GM10847 (cell line): ENCODE results near the gene EPG5.

Source experiments
- POLR2A ChIP-seq: IDR thresholded peaks from 2 replicates; pipeline ENCODE4 v1.6.1; 2011; ENCODE audit not compliant: insufficient read length; ENCODE audit errors: extremely low read depth

EPG5 gene

GRCh38 chr18:45900623-45901022 is 66.5 kb downstream of the EPG5 start:
- TF ChIP-seq POLR2A = no peak

GRCh38 chr18:45896991-45897390 is 70.1 kb downstream of the EPG5 start:
- TF ChIP-seq POLR2A = no peak

- no peak for TF ChIP-seq POLR2A
Observed at GRCh38 chr18:45896452-45896851, 70.7 kb downstream of the EPG5 start.

GRCh38 chr18:45895339-45895738 is 71.8 kb downstream of the EPG5 start:
- TF ChIP-seq POLR2A = no peak

- no peak for TF ChIP-seq POLR2A
Observed at GRCh38 chr18:45894818-45895217, 72.3 kb downstream of the EPG5 start.

DNA sequence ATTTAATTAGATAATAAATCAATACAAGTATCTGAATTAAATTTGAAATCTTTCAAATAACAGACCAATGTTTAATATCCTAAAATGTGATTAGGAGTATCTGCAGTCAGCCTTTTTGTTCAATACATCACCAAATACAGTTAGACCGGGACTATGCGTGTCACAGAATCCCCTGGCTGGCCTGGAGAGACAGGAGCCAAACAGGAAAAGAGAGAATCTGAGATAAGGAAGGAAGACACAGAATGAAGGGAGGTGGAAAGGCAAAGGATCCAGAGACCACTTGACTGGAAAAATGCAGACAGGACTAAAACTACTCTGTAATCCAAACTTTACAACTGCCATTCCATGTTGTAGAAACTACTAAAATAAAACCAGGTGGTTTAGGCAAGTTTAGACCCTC is 75.3 kb downstream of the EPG5 start:
- TF ChIP-seq POLR2A = no peak

DNA sequence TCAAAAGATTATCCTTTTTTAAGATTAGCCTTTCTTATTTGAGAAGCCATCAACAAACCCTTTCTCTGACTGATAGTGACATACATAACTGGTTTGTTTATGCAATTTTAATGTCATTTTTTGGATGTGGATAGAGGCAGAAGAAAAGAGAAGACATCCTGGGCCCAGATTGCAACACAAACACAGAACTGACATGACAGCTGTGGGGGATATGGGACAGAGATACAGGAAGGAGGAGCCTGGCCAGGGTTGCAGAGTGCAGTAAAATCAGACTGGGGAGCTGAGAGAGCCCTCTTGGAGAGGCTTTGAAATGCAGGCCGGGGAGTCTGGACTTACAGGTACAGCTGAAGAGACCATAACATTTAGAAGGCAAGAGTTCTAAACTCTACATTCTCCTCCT is 76.5 kb downstream of the EPG5 start:
- TF ChIP-seq POLR2A = no peak

DNA sequence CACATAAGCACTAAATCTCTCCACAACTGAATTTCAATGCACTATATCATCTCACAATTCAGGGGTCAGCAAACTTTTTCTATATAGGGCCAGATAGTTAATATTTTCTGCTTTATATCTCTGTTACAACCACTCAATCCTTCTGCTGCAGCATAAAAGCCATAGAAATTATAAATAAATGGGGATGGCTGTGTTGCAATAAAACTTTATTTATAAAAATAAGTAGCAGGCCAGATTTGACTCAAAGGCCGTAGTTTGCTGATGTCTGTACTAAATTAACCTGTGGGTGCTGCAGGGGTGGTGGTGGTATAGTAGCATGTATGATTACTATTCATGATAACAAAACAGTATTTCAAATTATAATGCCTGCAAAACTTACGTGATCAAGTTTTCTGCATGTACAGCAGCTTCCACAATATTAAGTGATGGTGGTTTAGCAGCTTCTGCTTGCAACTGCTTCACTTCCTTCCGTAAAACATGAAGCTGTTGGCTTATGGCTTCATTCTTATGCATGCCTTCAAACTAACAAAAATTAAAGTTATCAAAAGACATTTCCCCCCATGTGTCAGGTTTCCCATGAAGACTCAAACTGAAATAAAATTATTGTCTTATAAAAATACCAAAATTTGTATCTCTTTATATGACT is 77.6 kb downstream of the EPG5 start:
- no peak for TF ChIP-seq POLR2A

DNA sequence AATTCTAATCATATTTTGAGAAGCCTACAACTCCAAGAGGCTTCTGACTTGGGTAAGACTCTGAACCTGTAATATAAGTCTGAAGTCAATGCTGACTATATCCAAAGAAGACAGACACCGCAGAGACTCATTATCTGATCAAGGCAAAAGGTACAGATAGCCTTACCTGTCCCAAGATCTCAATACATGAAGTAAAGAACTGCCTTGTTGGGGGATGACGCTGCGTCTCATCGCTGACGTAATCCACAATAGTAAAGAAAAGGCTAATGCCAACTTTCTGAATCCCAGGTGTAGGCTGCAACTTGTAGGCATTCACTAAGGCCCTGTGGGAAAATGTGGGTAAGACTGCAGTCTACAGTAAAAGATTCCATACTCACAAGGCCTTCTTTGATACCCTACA is 79.5 kb downstream of the EPG5 start:
- TF ChIP-seq POLR2A = no peak

- TF ChIP-seq POLR2A = no peak
Observed at GRCh38 chr18:45880876-45881558, 86.1 kb downstream of the EPG5 start.

DNA sequence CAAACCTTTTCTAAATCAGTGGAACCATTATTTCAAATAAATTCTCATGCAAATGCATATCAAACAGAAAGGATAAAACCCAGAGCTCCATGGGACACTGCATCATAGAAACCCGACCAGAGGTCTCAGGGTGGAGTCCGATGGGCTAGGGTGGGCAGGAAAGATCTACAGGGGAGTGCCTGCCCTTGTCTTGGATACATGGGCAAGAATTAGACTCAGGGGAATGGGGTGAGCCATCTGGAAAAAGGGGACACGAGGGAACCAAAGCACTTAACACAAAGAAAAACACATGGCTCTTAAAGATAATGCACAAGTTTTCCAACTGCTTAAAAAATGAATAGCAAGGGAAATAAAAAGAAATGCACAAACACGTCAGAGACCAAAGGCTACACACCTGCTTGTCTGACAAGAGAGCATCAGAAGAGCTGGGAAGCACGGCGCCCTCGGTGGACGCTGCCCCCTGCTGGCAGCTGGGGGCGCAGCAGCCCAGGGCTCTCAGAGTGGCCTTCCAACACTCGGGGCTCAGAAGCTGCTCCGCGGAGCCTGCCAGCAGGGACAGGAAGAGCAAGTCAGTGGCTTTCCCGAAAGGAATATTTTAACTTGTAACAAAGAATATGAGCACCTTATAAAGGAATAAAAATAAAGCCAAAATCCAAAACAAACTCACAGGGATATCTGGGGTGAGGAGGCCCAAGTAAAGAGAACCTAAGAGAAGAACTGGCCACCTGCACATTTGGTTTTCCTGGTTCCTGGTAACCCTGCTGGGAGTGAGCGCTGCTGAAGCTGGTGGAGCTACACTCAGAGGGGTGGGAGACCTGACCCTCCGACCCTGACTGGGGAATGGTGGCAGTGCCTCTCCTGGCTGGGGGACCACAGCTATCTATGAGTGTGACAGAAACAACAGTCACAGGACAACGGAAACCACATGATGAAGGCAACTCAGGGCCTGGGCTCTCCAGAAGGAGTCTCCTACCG is 87.2 kb downstream of the EPG5 start:
- TF ChIP-seq POLR2A = no peak

GRCh38 chr18:45877403-45877802 is 89.7 kb downstream of the EPG5 start:
- TF ChIP-seq POLR2A = no peak

DNA sequence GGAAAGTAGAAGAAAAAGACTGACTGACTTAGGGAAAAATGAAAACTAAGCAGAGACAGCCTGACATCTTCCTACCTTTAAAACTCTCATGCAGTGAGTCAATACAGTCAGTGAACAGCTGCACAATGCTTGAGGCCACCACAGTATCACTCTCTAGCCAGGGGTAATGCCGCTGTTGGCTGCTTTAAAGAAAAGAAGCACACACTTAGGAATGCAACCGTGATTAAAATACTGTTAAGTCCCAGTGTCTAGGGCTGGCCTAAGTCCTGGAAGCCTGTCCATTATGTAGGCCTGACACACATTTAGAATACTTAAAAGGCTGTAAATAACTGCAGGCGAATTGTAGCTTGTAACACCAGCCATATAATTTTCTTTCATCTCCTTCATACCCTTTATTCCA is 91.0 kb downstream of the EPG5 start:
- no peak for TF ChIP-seq POLR2A

- TF ChIP-seq POLR2A = no peak
Observed at GRCh38 chr18:45874491-45875184, 92.5 kb downstream of the EPG5 start.

GRCh38 chr18:45871431-45872084 is 95.6 kb downstream of the EPG5 start:
- TF ChIP-seq POLR2A = no peak

DNA sequence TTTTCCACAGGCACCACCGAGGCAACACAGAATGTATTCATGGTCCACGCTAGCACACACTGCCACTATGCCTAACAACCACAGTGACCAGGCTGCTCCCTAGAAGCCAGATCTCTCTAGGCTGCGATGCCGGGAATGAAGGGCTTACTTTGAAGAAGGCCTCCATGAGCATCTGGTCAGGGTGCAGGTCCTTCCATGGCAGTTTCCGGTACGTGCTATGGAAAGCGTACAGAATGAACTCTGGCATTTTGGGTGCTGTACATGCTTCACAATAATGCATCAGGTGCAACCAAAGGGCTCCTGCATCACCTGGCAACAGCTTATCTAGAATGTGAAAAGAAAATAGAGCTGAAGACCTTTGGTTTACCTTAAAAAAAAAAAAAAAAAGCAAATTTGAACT is 96.7 kb downstream of the EPG5 start:
- no peak for TF ChIP-seq POLR2A
